ENCODE results near the gene HS3ST4.

HS3ST4 gene

DNA sequence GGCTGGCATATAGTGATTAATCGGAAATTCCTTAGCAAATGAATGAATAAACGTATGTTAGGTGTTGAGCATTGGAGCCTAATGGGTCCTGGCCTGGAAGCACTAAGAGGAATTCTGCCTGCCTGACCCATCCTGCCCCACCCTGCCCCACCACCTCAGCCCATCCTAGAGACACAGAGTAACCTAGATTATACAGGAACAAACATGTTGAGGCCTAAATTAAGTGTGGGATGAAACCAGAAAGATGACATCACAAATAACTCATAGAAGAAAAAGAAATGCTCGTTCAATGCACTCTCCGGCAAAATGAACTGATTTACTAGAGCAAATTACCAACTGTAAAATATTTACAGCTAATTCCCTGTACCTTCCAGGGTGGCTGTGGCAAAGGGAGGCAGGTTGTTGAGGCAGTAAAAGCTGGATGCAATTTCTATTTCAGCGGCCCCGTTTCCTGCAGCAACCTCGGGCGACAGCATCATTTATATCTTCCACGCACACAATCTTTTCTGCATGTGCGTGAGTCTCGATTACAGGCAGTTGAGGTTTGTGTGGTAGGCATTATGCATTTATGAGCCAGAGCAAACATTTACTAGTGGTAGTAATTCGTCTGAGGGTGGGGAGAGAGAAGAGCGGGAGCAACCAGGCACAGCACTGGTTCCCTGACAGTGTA lies 417.2 kb downstream of the HS3ST4 start:
- no peak for DNase-seq (ENCODE audit: low read depth)

DNA sequence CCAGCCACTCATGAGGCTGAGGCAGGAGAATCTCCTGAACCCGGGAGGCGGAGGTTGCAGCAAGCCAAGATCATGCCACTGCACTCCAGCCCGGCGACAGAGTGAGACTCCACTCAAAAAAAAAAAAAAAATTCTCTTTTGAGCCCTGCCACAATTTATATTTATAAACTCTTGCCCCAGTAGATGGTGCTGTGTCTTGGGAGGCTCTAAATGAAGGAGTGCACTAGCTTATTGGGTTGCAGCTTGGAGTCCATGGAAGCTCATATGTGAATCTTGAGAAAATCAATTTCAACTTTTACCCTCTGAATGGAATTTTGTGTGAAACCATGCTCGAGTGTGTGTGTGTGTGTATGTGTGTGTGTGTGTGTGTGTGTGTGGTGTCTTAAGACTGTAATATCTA lies 420.1 kb downstream of the HS3ST4 start:
- DNase-seq (ENCODE audit: low read depth), result no peak

DNA sequence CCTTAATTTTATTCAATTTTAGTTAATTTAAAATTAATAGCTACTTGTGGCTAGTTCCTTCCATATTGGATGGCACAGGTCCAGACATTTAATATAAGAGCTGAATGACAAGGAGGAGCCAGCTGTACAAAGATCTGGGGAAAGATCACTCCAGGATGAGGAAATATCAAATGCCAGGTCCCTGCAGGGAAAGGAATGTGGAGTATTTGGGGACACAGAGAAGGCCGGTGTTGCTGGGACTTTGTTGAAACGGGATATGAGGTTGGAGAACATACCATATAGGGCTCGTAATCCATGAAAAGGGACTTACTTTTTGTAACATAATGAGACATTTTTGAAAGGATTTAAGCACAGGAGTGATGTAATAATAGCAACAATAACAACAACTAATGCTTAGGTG lies 426.8 kb downstream of the HS3ST4 start:
- DNase-seq (ENCODE audit: low read depth), result no peak

DNA sequence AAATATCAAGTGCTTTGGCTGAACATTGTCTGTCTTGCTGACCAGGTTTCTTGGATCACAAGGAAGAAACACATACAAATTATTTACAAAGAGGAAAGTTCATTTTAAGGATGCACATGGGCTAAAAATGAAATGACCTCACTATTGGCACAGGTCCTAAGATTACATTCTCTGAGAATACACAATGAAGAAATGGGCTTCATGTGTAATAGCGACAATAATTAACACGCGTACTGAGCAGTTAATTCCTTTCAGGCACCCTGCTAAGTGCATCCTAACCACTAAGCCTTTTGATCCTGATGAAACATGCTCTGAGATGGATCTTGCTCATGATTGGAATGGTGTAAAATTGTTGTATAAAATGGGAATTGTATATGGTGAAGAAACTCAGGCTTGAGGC lies 429.0 kb downstream of the HS3ST4 start:
- no peak for DNase-seq (ENCODE audit: low read depth)

DNA sequence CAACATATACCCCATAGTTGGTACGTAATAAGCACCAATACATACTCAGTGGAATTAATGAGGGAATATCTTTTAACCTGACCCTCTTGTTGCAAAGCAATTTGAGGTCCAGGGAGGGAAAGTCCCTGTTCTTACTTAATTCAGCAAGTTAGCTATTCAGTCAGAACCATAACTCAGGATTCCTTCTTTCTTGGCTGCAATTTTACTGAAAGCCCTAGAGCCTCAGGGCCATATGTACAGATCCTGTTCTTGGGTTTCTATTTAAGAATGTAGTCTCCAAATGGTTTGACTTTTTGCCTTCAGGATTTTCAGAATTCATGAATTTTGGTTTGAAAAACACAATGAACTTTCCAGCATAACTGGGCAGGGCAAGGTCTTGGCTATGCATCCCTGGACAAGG lies 436.5 kb downstream of the HS3ST4 start:
- no peak for DNase-seq (ENCODE audit: low read depth)

DNA sequence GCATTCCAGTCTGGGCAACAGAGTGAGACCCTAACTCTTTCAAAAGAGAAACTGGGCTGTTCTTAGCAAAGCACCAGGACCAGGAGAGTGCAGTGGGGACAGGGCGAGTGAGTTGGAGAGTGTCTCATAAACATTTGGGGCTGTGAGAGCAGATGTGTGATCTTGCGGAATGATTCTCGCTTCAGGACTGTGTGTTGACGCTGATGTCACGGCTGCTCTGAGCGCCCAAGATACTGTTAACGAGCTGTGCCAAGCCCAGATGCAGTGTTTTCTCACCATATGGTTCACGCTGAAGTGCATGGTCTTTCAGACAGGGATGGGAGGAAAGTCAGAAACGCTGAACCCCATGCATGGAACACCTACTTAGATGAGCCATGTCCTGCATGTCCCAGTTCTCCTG lies 438.2 kb downstream of the HS3ST4 start:
- no peak for DNase-seq (ENCODE audit: low read depth)

DNA sequence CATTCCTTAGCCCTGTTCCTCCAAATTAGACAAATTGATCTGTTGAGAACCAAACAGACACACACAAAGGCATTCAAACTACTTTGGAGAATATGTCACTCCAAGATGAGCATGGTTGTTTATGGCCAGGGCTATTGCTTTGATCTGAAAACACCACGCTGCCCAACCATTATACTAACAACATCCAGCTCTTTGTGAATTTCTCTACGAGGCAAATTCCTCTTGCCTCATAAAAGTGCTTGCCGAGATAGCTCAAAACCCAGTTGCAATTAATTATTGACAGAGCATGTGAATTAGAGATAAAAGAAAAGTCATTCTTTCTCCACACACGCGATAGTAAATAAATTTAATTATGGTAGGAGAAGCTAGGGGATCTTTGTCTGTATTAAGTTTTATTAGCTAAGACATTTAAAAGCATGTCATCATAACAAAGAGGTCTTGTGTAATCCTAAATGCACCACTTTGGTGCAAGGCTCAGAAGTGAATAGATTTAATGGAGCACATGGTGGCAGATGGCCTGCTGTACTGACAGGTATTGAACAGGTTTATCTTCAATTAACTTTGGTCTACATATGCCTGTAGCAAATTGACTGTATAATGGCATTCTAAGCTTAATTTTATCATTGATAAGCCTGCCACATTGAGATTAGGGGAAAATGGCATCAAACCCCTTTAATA lies 441.8 kb downstream of the HS3ST4 start:
- DNase-seq (ENCODE audit: low read depth), result no peak

DNA sequence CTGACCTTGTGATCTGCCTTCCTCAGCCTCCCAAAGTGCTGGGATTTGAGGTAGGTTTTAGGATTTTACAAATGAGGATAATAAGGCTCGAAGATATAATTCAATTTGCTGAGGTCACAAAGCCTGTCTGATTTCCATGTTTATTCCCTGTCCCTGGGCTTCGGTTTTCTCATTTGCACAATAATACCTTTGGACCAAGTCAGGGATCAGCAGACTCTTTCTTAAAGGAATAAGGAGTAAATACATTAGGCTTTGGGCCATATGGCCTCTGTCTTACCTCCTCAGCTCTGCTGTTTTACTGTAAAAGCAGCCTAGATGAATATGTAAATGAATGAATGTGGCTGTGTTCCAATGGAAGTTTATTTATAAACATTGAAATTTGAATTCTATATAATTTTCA lies 442.8 kb downstream of the HS3ST4 start:
- DNase-seq (ENCODE audit: low read depth), result no peak

DNA sequence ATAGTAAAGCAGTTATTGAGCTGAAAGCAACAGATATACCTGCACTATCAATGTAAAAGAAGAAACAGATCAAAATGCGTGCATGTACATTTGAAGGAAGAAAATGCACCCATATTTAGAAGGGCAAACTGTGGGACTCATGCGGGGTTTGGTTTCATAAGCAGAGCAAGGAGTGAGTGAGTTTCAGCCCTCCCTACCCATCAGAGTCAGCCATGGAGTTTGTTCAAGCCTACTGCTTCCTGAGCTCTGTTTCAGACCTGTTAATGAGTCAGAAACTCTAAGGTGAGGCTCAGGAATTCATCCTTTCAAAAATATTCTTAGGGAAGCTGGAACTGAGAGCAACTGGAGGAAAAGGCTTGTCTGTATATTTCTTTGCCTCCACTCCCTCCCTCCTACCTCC lies 446.2 kb downstream of the HS3ST4 start:
- no peak for DNase-seq (ENCODE audit: low read depth)

DNA sequence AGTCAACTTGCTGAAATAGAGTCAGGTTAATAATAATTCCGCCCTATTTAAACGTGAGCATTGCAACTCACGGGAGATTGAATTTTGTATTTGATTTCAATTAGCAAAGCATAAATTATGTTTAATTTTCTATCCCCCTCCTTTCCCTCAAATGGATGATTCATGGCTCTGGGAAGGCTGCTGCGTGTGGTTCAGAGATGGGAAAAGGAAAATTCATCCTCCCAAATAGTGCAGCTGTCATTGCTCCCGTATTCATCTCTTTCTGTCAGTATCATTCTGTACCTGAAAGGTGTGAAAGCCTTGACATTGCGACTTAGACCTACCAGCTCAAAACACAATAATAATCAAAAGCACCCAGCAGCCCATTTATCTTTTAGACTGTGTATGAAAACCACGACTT lies 447.3 kb downstream of the HS3ST4 start:
- no peak for DNase-seq (ENCODE audit: low read depth)

DNA sequence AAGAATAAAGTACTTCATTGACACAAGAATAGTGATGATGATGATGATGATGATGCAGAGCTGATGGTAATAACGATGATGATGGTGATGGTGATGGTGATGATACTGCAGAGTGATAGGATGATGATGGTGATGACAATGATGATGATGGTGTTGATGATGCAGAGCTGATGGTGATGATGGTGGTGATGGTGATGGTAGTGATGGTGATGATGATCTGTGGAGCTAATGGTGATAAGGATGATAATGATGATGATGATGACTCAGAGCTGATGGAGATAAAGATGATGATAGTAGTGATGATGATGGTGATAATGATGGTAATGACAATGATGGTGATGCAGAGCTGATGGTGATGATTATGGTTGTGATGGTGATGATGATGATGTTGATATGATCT lies 448.1 kb downstream of the HS3ST4 start:
- DNase-seq (ENCODE audit: low read depth), result no peak

DNA sequence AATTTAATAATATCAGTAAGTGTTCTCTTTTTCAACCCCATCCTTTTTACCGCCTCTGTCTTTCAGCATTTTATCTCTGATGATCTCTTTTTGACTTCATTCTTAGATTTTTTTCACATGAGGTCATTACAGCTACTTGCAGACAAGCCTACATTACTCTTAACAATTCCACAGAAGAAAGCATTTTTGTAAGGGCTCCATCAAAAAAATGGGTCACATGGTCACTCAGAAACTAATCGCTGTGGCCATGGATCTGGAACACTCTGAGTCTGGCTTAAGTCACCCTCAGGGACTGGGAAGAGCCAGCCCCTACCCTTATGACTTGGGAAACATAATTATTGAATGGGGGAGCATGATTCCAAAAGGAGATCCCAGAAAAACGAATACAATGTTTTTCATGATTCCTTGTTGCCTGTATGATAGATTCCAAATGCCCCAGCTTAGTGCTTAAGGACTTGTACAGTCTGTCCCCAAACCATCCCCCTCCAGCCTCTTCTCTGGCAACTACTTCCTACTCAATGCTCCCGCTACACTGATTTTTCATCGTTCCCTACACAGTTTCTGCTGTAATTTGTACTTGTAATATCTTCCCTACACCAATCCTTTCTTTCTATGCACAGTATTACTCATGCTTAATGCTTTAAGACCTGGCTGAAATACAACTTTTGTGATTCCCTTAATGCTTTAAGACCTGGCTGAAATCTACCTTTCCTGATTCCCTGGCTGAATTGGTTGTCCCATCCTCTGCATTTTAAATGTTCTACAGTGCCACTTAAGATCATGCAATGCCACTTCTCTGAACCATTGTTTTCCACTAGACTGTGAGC lies 457.8 kb downstream of the HS3ST4 start:
- no peak for DNase-seq (ENCODE audit: low read depth)

DNA sequence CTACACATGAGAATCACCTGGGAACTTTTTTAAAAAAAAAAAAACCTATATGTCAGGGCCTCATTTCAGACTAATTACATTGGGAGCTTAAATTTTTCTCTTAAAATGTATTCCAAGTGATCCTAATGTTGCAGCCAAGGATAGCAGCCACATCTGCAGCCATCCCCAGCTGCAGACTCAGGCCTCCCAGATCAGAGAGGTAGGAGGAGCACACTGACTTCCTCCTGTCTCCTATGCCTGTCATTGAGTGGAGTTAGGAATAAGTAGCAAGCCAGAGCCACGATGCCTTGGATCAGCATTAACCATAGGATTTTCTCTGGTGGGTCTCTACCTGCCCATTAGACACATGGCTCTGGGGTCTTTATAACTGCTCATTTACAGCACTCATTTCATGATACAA lies 463.5 kb downstream of the HS3ST4 start:
- no peak for DNase-seq (ENCODE audit: low read depth)

DNA sequence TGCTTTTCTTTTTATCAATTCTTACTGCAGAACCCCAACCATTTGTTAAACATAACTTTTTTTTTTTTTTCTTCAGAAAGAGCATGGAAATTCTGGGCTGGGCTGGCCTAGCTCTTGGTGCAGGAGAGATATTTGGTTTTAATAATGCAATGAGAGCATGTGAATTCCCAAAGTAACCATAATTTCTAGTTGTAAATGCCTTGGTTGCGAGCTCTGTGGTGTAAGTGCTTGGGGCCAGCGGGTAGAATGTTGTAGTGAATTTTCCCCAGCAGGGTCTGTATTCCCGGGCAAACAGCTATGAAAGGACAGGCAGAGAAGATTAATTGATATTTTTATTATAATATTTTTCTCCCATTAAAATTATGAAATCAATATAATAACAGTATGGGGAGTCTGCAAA lies 465.6 kb downstream of the HS3ST4 start:
- no peak for DNase-seq (ENCODE audit: low read depth)

DNA sequence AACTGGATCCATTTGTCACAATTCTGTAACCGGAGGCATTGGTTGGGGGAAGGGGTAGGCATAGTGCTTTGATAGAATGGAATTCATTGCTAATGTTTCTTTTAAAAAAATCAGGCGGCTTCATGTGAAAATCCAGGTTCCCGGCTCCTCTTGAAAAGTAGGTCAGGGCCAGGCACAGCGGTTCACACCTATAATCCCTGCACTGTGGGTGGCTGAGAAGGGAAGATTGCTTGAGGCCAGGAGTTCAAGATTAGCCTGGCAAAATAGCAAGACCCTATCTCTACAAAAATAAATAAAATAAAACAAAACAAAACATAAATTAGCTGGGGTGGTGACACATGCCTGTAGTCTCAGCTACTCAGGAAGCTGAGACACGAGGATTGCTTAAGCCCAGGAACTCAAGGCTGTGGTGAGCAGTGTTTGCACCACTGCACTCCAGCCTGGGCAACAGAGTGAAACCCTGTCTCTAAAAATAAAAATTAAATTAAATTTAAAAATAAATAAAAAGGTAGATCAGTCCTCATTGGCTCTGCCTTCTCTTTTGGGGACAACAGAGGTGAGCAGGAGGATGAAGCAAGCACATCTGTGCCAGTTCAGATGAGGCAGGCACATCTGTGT lies 466.5 kb downstream of the HS3ST4 start:
- DNase-seq (ENCODE audit: low read depth), result no peak

DNA sequence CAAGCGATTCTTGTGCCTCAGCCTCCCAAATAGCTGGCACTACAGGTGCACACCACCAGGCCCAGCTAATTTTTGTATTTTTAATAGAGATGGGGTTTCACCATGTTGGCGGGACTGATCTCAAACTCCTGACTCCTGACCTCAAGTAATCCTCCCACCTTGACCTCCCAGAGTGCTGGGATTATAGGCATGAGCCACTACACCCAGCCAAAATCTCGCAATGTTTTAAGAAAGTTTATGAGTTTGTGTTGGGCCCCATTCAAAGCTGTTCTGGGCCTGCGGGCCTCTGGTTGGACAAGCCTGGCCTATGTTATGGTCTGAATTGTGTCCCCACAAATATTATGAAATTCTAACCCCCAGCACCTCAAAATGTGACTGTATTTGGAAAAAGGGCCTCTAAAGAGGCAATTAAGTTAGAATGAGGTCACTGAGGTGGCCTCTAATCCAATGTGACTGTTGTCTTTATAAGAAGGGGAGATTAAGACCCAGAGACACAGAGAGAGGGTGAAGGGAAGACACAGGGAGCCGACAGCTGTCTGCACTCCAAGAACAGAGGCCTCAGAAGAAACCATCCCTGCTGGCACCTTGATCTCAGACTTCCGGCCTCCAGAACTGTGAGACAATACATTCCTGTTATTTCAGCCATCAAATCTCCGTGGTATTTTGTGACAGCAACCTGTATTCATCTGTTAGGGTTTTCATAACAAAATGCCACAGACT lies 469.9 kb downstream of the HS3ST4 start:
- DNase-seq (ENCODE audit: low read depth), result no peak

DNA sequence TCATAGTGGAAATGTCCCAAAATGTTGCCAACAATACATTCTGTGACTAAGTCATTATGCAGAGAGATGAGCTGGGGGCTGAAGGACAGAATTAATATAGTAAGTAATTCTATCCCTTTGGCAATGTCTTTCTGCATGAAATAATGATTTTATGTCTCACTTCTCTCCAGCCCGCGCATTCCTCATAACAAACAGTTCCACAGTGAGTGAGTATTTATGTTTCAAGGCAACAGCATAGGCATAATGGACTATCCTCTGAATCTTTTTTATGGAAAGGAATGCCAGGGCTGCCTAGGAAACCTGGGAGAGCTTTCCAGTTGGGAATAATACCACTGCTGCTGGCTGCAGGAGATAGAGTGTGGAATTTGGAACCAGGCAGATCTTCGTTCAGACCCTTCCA lies 477.7 kb downstream of the HS3ST4 start:
- DNase-seq (ENCODE audit: low read depth), result no peak

DNA sequence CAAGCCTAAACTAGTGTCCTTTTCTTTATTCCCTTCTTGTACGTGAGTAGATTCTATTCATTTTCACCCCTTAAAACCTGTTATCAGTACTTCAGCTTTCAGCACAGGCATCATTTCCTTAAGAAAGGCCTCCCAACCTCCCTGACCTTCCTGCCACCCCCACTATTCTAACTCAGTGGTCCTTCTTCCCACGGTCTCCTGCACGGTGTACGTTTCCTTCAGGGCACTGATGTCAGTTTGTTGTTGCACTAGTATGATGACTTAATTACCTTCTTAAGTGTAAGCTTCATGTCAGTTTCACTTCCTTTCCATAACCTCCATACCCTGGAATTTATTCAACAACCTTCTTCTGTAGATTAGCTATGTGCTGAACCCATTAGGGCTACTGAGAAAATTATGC lies 484.2 kb downstream of the HS3ST4 start:
- no peak for DNase-seq (ENCODE audit: low read depth)

DNA sequence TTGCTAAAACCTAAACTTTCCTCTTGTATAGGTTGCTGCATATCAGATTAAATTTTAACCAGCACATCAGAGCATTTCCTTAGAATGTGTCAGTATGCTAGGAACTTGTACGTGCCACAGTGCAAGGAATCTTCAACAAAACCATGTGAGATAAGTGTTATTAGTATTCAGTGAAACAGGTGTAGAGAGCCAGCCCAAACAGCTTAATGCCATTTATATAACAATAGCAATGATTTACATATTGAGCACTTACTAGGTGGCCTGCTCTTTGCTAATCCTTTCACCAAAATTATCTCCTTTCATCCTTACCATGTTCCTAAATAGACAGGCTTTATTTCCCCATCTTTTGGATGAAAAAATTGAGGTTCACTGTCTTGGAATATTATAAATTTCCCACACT lies 485.7 kb downstream of the HS3ST4 start:
- no peak for DNase-seq (ENCODE audit: low read depth)

DNA sequence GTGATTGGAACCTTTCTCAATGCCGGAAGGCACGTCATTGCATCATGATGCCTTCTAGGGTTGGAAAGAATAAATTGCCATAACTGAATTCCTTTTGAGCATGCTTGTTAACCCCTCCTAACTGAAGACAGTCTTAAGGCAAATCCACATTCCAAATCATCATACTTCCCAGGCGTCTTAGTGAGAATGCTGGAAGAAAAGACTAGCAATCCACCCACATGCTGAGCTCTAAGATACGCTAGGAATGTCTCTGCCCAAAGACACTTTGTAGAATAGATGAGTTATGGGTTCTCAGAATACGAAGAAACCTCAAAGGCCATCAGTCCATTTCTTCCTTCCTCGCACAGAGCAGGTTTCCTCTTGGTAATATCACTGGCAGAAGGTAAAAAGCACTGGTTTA lies 486.5 kb downstream of the HS3ST4 start:
- DNase-seq (ENCODE audit: low read depth), result no peak

DNA sequence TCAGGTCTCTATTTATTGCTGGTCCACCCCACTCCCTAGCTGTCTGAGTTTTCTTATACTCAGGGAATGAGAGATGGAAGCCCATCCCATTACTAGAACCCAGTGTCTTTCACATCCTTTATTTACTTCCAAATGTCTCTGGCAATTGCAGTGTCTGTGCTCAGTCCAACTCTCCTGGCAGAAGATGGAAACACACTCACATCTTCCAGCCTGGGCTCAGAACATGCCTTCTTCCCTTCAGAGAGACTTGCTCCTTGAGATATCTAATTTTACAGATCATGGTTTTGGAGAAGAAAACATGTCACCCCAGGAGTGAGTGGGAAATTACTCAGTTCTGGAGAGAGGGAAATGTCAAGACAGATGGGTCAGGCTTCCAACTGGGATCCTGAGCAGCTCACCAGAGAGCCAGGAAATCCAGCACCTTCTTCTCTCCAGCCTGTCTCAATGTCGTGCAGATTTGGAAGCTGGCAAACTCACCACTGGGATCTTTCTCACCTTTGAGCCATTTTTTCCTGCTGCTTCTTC lies 494.4 kb downstream of the HS3ST4 start:
- DNase-seq (ENCODE audit: low read depth), result no peak

Data from activated T-cell treated with anti-CD3 and anti-CD28 coated beads for 24 hours (primary cell).